ENCODE measurements around the gene ALX1. TPM values are rescaled to one million over a fixed set of nuclear protein-coding genes. Genes with fewer than 3 reads are reported as not detected.

Gene ALX1
- total and polyA plus RNA-seq, 2 of the 4 experiments (the other 2 are of a cell fraction), result not detected

GRCh38 chr12:85325442-85325841 is 45.4 kb downstream of the ALX1 start:
- ChIA-PET CTCF (interaction anchor here (0.6 kb wide), 1 partner anchor 27 kb away, joined by 3 read pairs; no protein-coding TSS in a partner anchor), POLR2A (ENCODE audit: unreplicated experiment) (no interaction called here)
- Histone ChIP-seq H3K18ac (ENCODE audit: low read depth, low read length) (no peak overlapping the region), H2BK20ac (ENCODE audit: low read depth, low read length) (no peak overlapping the region), H3K4ac (ENCODE audit: low read depth, low read length) (no peak overlapping the region), H3K56ac (ENCODE audit: extremely low read depth, insufficient read depth, low read length) (no peak overlapping the region), H2BK120ac (ENCODE audit: low read depth, low read length) (no peak overlapping the region), H3K9me1 (ENCODE audit: insufficient read depth, low read length) (no peaks in the 10 kb centered on the region), H2BK5ac (ENCODE audit: low read depth, low read length, poor library complexity, severe bottlenecking) (no peak overlapping the region), H3K4me3 (ENCODE audit: insufficient read depth, low read depth, low read length) (no peak overlapping the region), H3K36me3 (ENCODE audit: control insufficient read depth, insufficient read depth, low read length) (no peaks in the 10 kb centered on the region), H3K23ac (ENCODE audit: low read depth, low read length) (no peak overlapping the region), H3K4me1 (ENCODE audit: control insufficient read depth, insufficient read depth, low read length) (no peaks in the 10 kb centered on the region), H3K79me1 (ENCODE audit: low read depth in 1 of 2, low read length in 2 of 2) (no peaks in the 10 kb centered on the region), H2AK5ac (ENCODE audit: low read depth, low read length) (no peak overlapping the region), H4K20me1 (ENCODE audit: insufficient read depth, low read length) (no peaks in the 10 kb centered on the region), H3K27ac (ENCODE audit: insufficient read depth, low read length) (no peak overlapping the region), H4K91ac (ENCODE audit: insufficient read depth, low read depth, low read length) (no peak overlapping the region), H3K27me3 (ENCODE audit: control insufficient read depth, insufficient read depth, low read length) (no peaks in the 10 kb centered on the region), H3K9ac (ENCODE audit: low read depth, low read length) (no peak overlapping the region), H2AFZ (replicated peaks; ENCODE audit: low read length, poor library complexity) (no peak overlapping the region), H2BK15ac (ENCODE audit: low read depth, low read length) (no peak overlapping the region), H2AK9ac (replicated peaks; ENCODE audit: low read depth, low read length, poor library complexity) (no peak overlapping the region), H4K5ac (ENCODE audit: low read depth, low read length) (no peak overlapping the region), H3K9me3 (ENCODE audit: control insufficient read depth, insufficient read depth, low read length) (no peaks in the 10 kb centered on the region), H3K4me2 (ENCODE audit: low read depth, low read length) (no peak overlapping the region), H4K8ac (ENCODE audit: low read depth in 2 of 2, low read length in 2 of 2) (no peak overlapping the region), H3K14ac (replicated peaks; ENCODE audit: low read depth, low read length) (no peak overlapping the region)
- dilution Hi-C loops (cut with HindIII; ENCODE audit: low sequenced_read_pairs, unreplicated experiment), result no loop called here
- WGBS, 2 experiments (ENCODE audit: extremely low coverage in 2 of 2, insufficient read length in 1 of 2), result no CpG with 5 or more reads among the region's 2 CpGs
- TF ChIP-seq ELK1 (IDR thresholded peaks at IDR 0.05; ENCODE audit: borderline replicate concordance, low read depth, low read length) (no peak), RFX5 (IDR thresholded peaks at IDR 0.05; ENCODE audit: low read depth, low read length) (no peak), MAZ (IDR thresholded peaks at IDR 0.05; ENCODE audit: borderline replicate concordance, low read depth, low read length) (no peak), POLR2A (IDR thresholded peaks at IDR 0.05; ENCODE audit: low read depth, low read length) (no peak), MXI1 (IDR thresholded peaks at IDR 0.05; ENCODE audit: borderline replicate concordance, low read depth, low read length) (no peak), USF2 (IDR thresholded peaks at IDR 0.05; ENCODE audit: low read depth, low read length) (no peak), MAFK (IDR thresholded peaks at IDR 0.05; ENCODE audit: low read depth, low read length) (no peak), SMC3 (IDR thresholded peaks at IDR 0.05; ENCODE audit: low read depth, low read length) (no peak)
- in situ Hi-C loops (cut with MboI; ENCODE audit: low sequenced_read_pairs), result no loop called here
- intact Hi-C loops (cut with micrococcal nuclease), result no loop called here
- ATAC-seq (ENCODE audit: low read depth) (no peak), DNase-seq (no peak)
- no TSS peak for BruUV-seq (replicated peaks)
